SIG-M5 treated with dmso at 0.1 percent for 504 hours (cell line): ENCODE results near the gene CRTC2.

Source experiments
- DNase-seq: peaks from one replicate; lab custom pipeline; 2025; ENCODE audit not compliant: unreplicated experiment; lab: John Stamatoyannopoulos, UW

CRTC2 gene

DNA sequence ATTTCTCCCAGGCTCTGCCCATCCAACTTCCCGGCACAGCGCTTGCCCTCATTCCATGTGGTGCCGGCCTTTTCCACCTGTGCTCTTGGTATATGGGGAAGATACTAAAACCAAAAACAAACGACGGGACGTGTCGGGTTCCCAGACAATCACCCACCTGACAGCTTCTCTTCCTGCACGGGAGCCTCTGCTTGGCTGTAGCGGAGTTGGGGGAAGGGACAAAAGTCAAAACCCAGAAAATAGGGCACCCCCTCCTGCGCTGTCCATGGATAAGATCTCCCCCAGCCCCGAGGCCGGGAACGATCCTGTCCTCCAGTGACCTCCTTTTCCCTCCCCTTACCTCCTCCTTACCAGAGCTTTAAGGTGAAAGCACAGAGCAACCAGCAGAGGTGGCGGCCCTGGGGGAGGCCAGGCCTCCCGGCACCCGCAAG lies 18.4 kb upstream of the CRTC2 start:
- no peak for DNase-seq

DNA sequence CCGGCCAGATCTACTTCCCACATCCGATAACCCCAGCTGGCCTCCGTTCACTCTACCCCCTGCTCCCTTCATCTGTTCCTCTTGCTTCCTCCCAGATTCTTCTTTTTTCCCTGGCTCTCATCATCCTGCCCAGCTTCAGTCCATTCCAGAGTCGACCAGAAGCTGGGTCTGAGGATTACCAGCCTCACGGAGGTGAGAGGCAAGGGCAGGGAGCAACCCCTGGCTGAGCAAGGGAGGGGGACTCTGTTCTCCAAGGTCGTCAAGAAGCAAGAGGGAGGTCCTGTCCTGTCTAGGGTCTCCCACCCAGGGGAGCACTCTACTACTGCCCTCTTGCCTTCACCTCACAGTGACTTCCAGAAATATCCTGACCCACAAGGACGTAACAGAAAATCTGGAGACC lies 15.1 kb upstream of the CRTC2 start:
- no peak for DNase-seq

DNA sequence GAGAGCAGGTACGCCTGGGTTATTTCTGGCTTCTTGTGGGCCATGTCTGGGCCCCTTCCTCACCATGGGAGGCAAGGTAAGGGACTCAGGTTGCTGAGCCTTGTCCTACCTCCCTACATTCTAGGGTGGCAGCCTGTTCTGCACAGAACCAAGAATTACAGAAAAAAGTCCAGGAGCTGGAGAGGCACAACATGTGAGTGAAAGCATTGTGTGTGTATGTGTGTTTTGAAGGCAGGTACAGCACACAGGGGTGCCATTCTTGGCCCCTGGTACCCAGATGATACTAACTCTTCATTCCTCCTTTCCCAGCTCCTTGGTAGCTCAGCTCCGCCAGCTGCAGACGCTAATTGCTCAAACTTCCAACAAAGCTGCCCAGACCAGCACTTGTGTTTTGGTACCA lies 14.7 kb upstream of the CRTC2 start:
- DNase-seq = no peak

DNA sequence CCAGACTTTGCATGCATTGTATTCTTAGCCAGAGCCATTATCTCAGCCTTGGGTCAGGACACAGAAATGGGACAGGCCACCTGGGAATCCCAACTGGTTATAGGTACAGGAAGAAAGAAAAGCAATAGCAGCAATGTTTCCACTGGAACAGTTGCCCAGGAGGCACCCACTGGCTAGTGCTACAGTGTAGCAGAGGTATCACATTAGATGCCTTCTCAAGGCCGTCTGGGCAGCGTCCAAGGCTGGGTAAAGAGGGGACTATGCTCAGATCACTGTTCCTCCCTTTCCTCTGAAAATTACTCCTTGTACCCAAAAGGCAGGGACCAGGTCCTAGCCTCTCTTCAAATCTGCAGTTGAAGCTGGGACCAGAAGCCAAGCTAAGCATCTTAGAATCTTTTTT lies 11.9 kb upstream of the CRTC2 start:
- no peak for DNase-seq

GRCh38 chr1:153968972-153969371 lies 10.6 kb upstream of the CRTC2 start:
- no peak for DNase-seq

DNA sequence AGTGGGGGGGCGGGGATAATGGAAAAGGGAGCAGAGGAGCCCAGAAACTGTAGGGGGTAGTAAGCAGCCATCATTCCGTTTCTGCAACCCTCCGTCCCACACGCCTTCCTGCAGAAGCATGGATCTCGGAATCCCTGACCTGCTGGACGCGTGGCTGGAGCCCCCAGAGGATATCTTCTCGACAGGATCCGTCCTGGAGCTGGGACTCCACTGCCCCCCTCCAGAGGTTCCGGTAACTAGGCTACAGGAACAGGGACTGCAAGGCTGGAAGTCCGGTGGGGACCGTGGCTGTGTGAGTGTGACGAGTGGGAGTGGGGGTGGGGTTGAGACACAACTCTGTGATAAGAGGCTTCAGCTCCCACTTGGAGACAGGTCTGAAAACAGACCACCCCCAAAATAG lies 10.0 kb upstream of the CRTC2 start:
- no peak for DNase-seq

- DNase-seq = no peak
Measured at GRCh38 chr1:153968000-153968363, 9.6 kb upstream of the CRTC2 start.

DNA sequence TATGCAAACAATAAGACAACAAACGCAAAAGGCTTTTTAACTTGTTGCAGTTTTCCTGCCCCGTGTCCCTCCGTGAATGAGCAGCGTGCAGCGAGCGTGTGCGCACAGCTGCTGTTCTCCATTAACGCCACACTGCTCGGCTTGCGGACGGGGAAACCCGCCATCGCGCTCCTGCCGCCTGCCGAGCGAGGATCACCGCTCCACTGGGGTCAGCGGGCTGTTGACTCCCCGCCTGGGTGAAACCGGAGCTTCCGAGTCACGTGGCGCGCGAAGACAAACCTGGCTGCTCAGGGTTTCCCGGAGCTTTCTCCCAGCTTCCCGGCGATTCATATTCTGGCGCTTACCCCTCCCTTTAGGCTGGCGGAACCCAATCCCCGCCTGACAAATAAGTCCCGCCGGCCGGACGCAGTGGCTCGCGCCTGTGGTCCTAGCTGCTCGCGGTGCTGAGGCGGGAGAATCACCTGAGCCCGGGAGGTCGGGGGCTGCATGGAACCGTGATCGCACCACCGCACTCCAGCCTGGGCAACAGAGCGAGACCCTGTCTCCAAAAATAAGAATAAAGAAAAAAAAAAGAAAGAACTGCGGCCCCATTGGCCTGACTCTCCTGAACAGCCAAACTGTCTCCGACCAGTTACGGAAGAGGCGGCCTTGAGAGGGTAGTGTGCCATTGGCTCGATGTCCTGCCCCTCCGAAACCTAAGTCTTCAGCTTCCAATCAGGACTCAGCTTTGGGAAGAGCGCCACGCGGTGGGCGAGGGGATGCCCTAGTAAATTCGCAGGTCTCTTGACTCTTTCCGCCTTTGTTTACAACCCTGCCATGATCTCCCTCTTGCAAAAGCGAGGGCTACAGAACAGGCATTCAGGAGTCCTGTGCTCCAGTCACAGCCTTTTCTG lies 8.9 kb upstream of the CRTC2 start, which contains the start of gene CREB3L4:
TSS of gene CREB3L4 (plus strand) at position 796 of the 893 bp plus-strand sequence. CDS start 624 bp downstream, outside the sequence.
- peak; percentile 100 for DNase-seq

GRCh38 chr1:153963850-153964331 lies 5.5 kb upstream of the CRTC2 start:
- DNase-seq = peak; percentile 70

DNA sequence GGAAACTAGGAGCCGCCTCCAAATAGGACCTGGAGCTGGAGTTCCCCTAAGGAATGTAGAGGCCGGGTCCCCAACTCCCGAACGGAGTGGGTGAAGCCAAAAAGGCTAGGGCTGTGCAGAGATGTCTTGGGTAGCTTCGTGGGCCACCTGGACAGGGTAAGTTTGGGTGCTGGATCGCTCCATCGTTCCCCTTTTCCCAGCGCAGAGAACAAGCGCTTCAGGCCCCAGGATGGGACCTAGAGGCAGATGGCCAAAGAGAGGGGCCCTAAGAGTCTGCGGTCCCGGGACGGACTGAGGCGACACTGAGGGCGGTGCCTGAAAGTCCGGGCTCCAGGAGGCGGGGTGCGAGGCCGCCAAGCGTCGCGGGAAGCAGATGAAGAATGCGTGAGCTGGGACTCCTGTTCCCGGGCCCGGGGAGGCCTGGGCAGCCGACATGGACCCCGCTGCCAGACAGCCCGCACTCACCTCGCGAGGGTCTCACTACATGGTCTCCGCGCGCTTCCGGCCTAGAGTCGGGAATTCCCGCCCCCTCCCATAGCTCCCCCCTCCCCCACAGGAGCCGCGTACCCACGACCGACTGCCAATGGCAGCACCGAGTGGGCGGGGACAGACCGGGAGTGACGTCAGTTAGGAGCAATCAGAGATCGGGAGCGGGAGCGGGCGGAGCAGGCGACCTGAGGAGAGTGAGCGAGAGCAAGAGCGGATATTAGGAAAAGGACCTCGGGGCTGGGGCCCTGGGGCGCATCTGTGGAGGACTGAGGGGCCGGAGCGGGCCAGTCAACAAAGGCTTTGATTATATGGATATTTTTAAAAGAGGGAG lies 4.8 kb upstream of the CRTC2 start, which contains the start of gene SLC39A1:
TSS of gene SLC39A1 (minus strand) at position 508 of the 820 bp plus-strand sequence. CDS start 822 bp downstream, outside the sequence.
- peak; percentile 98 for DNase-seq

DNA sequence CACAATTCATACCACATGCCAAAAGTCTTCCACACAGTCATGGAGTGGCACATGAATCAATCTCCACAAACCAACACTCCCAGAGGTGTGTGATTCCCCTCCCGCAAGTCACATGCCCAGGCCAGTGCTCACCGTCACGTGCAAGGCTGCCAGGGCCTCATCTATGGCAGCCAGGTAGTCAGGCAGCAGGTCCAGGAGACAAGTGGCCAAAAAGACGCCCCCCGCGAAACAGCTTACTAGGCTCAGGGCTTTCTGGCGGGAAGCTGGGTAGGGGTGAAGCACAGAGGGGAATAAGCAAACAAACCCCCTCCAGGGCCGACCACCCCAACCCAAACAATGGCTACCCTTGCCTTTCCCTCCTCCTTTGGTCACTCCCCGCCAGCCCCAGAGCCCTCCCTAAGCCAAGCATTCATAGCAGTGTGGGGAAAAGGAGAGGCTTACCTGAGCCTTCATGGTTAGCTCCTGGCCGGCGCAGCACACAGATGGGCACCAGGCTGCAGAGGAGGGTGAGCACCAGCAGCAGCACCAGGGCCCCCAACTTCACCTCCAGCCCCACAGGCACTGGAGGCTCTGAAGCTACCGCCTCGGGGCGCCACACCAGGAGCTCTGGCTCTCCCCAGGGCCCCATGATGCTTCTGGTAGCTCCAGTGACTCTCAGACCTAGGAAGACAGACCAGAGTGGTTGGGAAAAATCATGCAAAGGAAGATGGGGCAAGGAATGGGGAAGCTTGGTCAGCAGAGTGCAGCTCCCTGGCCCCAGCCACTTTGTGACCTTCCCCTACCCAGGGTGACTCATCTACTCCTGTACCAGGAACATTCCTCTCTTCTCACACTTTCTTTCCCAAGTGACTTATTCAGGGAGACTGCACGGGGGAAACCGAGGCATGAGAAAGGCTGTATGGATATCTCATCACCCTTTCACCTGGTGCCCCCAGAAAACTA lies 3.9 kb upstream of the CRTC2 start:
- peak; percentile 56 for DNase-seq

- DNase-seq = no peak
Measured at GRCh38 chr1:153961421-153961820, 3.0 kb upstream of the CRTC2 start.

DNA sequence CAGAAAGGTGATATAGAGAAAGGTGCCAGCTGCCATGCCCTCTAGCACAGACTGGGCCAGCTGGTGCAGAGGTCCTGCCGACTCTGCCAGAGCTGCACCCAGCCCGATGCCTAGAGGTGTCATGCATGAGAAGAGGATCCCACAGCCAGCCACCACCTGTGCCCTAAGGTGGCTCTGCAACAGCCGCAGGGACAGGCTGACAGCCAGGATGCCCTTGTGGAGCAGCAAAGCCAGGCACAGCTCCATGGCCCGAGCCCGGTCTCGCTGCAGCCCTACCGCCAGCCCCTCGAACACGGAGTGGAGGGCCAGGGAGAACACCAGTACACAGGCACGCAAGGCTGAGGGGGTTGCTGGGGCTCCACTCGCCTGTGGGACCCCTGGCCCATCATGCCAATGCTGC lies 1.8 kb upstream of the CRTC2 start:
- no peak for DNase-seq

GRCh38 chr1:153959454-153959853 lies 1.0 kb upstream of the CRTC2 start:
- no peak for DNase-seq

DNA sequence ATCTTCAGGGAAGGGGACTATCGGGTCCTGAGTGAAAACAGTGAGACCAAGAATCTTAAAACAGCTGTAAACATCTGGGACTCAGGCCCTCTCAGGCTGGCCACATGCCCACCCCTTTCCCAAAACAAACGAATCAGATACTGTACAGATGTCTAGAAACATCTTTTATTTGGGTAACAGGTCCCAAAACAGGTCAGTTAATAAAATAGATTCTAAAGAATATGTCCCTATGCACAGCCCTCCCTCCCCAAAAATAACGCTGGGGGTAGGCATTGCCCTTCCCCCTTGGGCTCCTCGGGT lies 499 bp upstream of the CRTC2 start:
- DNase-seq = no peak

GRCh38 chr1:153957744-153958110 lies 685 bp downstream of the CRTC2 start:
- peak; percentile 42 for DNase-seq

DNA sequence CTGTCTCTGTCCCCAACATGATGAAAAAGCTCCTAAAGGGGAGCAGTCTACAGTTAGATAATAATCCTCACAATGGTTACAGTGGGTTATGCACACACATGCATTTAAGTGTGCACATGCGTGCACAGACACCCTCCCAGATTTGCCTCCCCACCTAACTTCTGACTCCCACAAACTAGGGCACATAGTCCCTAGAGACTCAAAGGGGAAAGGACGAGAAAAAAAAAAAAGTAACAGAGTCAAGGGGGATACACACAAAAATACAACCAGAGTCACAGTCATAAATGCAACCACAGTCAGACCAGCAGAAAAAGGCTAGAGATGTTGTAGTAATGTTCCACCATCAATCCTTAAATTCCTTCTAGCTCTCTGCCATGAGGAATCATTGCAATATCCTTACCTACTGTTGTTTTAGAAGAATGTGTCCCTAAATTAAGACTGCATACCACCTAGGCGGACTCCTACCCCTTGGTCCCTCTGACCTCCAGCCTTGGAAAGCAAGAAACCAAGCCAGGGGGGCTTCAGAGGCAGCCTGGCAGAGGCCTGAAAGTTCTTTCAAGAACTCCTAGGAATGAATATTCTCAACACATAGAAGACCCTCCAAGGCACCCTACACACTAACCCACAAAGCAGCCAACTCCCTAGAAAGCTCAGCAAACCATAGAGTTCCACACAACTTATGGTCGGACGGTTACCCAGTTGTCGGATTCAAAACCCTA lies 1.3 kb downstream of the CRTC2 start:
- DNase-seq = no peak

DNA sequence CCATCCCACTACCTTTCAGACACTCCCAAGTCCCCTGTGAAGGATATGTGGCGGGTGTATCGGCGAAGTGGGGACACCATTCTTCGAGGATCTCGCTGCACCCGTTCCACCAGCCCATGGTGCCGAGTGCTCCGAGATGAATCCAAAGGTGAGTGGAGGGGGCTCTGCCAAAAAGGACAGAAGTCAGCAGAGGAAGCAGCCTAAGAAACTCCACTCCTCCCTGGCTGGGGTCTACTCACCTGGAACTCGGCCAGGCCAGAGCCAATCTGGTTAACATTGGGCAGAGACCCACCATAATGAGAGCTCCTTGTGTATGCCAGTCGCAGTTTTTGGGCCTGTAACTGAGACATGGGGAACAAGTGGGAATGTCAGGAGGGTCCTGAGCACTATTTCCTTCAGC lies 3.6 kb downstream of the CRTC2 start:
- no peak for DNase-seq

GRCh38 chr1:153953859-153954365 lies 4.5 kb downstream of the CRTC2 start:
- DNase-seq = no peak

DNA sequence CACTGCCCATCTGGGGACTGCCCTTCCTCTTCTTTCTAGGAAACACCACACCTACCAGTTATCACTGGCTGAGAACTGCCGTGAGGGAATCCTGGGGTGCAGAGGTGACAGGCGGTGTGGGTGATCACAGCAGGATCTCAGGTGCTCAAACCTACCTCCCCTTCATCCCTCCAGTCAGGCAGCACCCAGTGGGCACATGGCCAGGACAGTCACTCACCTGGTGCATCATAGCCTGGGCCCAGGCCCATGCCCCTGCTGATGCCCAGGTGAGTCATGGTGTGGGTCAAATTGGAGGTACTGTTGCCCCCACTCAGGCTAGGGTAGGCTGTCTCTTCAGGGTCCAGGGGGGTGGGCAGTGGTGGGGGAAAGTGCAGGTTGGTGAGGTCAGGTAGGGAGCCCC lies 6.6 kb downstream of the CRTC2 start:
- DNase-seq = no peak
